NCI-H2171 treated with DMSO at 0.1 percent for 48 hours (cell line): ENCODE data around the gene SLC23A1.
"Not testable (repeated sequence)": the region's sequence is repeated elsewhere in the genome, so short reads cannot be mapped to it uniquely, and the experiment has no call there.

Experiments used
- DNase-seq: peaks from one replicate; lab custom pipeline; 2025; lab: John Stamatoyannopoulos, UW

The SLC23A1 gene

DNA sequence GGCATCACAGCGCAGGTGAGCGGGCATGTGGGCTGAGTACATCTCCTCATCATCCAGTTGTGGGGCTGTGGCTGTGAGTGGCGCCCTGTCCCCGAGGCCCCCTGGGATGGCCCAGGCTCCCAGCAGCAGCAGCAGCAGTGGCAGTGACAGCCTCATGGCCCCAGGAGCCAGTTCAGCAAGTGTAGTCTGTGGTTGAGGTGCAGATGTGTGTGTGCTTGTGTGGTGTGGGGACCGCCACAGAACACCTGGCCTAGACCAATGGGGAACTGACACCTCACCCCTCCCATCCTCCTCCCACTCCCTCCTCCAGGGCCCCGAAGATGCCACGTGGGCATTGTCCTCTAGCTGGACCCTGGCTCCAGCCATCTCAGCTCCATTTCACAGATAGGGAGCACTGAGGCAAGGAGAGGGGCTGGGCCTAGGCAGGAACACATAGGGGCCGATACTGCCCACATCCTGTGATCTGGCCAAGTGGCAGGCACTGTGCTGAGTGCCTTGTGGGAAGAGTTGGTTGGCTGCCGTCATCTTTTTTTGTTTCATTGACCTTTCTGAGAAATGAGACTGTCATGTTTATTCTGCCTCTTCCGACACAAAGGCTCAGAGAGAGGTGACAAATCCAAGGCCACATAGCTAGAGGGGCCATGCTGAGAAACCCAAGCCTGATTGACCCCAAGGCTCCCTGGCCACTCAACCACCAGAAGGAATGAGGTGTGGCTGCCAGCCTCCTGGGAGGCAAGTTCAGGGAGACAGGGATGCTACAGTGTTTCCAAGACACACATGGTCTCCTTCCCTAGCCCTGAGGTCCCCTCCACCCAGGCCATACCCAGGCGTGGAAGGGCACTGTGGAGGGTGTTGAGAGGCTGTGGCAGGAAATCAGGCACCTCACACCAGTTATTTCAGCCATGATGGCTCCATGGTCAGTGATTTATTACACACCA, 6.9 kb upstream of the SLC23A1 start, which contains the start of gene MZB1:
Gene MZB1, minus strand, starts transcription at position 213 of the 938 bp plus-strand sequence. Its CDS starts 57 bp downstream, at position 156.
- DNase-seq = no peak

DNA sequence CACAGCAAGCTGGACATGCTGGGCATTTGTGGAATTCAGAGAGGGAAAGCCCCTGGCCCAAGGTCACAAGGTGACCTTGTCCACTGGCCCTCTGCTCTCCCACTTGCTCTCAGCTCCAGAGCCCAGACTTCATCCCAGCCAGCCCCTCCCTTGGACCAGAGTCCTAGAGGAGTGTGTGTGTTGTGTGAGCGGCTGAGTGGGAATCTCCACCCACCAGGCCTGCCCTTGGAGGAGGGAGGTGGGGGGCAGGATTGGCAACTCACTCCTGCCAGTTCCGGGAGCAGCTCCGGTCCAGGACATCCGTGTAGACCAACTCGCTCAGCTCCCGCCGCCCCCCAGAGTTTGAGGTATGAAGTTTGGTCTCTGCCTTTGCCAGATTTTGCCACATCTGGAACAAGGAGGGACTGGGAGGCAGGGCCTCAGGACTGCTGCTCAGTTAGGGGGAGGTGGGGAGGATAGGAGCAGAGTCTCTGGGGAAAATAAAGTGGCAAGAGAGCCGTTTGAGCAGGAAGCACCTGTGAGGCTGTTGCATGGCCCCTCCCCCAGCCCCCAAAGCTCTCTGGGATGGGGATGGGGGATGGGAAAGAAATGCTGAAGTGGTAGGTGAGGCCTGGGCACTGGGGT, 5.2 kb upstream of the SLC23A1 start:
- no peak for DNase-seq

DNA sequence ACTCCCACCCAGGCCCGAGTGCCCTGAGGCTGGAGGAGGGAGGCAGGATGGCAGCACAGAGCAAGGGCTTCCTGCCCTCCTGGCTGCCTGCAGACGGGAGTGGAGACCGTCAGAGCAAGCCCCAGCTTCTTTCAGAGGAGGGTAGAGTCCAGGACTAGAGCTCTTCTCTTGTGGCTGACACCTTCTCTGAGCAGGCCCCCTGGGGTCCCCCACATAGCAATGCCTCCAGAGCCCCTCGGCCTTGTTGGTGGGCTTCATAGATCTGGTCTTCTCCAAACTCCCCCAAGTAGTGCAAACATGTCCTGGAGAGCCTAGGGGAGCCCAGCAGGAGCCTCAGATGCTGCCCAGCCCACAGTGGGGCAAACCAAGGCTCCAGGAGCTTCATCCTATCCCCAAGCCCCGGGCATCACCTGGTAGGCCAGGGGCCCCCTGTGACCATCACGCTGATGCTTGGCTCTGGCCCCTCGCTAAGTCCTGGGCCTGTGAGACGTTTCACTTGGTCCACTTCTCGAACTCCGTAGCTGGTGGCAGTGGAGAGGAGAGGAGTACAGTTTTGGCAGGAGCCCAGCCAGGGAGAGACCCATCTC, 4.6 kb upstream of the SLC23A1 start:
- DNase-seq = no peak

DNA sequence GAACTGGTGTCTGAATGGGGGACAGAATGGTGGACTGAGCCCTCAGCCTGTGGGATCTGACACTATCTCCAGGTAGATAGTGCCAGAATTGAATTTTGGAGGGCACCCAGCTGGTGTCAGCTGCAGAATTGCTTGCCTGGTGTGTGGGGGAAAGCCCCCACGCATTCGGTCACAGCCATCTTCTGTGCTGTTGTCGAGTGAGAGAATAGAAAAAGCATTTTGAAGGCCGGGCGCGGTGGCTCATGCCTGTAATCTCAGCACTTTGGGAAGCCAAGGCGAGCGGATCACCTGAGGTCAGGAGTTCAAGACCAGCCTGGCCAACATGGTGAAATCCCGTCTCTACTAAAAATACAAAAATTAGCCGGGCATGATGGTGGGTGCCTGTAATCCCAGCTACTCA, 3.9 kb upstream of the SLC23A1 start:
- not testable (repeated sequence) for DNase-seq

DNA sequence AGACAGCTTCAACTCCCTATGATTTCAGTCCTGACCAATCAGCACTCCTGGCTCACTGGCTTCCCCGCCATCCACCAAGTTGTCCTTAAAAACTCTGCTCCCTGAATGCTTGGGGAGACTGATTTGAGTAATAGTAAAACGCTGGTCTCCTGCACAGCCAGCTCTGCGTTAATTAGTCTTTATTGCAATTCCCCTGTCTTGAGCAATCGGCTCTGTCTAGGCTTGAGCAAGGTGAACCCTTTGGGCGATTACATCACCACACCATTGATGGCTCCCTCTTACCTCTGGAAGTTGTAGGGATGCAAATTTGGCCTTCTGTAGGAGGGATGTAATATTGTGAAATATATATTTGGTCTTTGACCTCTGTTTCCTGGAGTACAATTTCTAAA, 2.9 kb upstream of the SLC23A1 start:
- no peak for DNase-seq

DNA sequence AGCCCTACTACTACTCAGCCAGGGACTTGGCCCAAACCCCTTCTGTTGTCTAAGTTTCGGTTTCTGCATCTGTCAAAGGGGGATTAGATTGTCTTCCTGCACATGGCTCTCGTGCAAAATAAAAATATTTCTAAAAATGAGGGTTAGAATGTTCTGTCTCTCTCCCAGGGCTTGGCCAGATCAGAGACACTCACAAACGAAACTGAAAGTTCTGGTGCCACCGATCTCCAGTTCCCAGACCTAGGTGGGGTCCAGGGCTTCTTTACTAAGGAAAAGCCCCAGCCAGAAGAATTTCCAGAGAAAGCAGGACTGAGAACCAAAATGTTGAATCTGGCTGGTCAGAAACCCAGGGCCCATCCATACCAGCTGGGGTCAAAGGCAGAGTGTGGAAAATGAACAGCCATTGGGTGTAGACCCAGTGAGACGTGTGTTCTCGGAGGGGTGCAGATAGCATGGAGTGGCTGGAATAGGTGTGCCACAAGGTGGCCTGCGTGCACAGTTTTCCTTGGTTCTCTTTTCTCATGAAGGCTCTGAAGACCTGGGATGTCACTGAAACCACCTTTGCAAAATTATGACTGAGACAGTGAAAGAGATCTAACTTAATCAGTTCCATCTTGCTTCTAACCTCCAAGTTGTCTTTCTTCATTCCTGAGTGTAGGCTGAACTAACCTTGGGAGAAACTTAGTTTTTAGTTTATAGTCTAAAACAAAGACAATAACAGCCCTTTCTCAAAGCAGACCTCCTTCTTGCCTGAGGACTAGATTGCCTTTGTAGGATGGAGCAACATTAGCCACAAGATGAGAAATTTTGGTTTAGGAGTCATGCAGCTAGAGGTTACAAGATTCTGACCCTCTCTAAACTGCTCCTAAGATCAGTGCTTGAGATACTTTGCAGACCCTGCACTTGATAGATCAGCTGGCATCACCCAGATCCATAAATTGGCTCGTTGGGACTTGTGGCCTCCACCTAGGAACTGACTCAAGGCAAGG, 2.3 kb upstream of the SLC23A1 start:
- no peak for DNase-seq

DNA sequence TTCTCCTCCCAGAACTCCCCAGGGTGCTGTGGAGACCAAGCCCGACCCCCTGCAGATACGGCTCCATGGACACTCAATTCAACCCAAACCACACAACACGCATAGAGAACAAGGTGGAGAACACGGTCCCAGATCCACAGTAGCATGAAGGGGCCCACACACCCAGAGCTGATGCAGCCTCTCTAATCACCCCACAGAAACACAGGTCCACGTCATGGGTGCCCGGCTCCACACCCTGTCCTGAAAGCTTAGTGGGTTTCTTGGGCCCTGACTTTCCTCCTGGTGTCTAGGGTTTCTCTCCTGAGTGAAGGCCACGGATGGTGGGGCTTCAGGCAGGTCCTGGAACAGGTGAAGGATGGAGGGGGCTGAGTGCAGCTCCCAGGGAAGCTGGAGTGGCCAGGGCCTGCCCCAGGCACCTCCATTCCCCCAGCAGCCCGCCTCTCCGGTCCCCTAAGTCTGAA, 1.5 kb upstream of the SLC23A1 start:
- DNase-seq = no peak

DNA sequence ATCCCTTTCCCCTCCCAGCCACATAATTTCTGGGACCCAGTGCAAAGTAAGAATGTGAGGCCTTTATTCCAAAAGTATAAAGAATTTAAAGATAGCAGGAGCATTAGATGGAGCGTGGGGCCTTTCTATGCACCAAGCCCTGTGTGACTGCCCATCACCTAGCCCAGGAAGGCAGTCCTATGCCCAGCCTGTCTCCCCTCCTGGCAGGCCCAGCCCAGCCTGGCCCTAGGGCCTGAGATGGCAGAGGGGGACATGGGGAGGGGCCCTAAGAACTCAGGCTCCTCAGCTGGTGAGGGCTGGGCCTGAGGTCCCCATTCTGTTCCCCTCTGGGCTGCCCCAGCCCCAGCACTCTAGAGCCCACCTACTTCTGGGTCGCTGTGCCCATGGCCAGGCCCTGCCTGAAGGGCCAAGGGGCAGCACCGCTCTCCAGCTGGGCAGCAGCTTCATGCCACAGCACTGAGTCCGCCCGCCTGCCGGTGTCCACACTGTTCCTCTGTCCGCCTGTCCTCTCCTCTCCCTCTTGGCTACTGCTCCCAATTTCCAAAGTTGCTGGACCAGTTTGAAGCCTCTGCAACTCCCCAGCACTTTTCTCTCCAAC, 995 bp upstream of the SLC23A1 start:
- DNase-seq = no peak

DNA sequence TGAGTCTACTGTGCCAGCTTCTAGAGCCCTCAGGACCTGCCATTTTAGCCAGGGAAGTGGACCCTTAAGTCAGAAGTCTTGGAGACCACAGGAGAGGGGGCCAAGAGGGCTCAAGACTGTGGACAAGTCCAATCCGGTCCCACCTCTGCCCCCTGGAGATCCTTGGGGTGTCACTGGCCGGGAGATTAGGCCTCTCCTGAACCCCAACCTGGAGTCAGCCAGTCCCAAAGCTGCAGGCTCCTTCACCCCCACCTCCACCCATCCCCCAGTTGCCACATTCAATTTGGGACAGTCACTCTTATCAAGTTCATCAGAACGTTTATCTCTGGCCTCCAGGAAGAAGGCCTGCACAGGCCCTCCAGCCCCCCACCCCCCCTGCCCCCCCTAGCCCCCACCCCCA, 290 bp downstream of the SLC23A1 start:
- no peak for DNase-seq

DNA sequence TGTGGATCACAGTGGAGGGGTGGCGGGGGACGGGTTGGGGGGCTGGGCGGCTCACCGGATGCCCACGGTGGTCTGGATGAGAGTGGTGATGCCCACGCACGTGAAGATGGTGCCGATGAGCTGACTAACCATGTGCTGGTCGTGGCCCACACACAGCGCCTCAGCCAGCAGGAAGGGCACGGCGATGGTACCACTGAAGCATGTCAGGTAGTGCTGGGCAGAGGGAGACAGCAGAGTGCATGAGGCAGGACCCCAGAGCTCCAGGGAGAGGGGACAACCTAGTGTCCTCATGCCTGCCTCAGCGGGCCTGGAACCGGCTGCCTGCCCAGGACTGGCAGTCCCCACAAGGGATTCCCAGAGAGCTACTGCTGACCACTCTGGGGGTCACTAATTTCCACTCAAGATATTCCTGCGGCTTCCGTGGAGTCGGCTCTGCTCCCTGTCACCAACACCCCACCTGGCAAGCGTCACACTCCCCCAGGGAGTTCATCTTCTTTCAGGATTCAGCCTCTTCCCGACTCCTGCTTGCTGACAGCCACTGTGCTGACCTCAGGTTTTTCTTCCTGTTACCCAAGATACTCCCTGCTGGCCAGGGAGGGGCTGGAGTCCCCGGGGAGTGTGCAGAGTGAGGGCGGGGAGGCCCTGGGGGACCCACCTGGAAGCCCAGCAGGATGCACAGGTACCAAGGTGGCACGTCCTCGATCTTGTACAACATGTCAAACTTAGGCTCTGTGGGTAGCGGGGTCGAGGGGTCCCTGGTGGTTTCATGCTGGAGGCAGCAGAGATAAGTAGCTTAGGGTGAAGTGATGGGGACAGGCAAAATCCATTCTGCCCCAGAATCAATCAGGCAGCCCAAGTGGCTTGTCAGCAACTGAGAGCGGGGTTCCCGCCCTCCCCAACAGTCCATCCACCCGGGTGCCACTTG, 998 bp downstream of the SLC23A1 start:
- DNase-seq = no peak

DNA sequence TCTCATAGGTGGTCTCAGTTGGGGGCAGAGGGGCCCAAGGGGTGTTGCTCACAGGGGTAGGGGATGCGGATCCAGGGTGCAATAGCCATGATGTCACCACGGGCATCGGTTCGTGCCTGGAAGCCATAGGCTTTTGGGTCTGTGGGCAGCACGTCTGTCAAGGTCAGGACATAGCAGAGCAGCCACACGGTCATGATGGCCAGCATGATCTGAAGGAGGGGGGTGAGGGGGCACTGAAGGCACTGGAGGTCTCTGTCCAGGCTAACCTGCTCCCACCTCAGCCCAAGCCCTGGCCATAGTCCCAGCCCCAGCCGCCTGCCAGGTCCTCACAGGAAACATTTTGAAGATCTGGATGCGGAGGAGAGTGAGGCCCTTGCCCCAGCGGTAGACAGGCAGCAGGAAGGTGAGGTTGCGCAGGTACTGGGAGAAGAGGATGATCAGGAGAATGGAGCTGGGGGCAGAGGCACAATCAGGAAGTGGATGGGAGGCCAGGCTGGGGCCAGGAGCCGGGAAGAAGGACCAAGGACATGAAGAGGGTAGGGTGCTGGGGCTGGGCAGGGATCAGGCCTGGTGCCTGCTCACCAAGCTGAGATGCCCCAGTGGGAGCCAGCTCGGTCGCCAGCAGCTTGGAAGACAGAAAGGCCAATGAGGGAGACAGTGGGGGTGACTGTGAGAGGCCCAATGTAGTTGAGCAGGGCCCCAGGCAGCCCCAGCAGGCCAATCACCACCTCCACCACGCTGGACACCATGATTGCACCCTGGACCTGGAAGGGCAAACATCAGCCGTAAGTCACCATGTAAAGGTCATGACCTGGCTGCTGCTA, 3.3 kb downstream of the SLC23A1 start:
- DNase-seq = no peak

DNA sequence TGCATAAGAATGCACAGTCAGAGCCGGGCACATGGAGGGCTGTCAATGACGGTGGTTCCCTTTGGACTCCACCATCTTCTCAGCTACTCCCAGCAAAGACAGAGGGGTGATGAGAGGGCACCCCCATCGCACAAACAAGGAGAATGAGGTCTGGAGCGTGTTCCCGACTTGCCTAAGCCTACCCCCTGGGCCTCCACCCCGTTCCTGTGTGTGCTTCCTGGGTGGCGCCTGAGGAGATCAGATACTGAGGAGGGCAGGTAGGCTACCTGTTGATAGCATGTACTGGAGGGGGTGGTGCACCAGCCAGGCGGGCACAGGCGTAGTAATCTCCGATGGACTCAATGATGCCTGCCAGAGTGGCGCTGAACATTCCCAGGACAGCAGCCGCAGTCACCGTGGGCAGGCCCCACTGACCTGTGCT, 4.1 kb downstream of the SLC23A1 start:
- no peak for DNase-seq

DNA sequence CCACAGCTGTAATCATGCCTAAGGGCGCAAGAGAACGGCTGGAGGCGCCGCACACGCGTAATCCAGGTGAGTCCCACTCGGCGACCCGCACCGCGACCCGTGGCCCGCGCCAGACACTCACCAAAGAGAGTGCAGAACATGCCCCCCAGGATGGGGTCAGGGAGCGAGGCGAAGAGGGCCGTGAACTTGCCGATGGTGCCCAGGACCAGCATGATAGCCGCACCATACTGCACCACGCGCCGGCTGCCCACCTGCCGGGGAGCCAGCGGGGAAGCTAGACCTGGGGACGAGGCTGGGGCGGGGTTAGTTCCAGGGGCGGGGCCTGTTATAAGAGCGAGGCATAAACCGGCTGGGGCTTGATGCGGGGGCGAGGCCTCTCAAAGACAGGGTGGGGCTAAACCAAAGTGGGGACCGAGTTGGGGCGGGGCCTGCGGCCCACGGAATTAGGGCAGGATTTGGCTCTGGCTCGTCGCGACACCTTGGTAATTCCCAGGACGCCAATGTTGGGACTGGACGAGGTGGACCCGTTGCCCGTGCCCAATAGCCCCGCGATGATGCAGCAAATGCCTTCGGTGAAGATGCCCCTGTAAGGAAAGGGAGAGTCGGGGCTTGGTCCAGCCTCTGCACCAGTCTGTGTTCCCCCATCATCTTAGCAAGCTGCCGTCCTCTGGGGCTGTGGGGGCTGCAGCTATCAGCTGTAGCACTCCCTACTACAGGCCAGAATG, 4.8 kb downstream of the SLC23A1 start:
- DNase-seq = no peak

DNA sequence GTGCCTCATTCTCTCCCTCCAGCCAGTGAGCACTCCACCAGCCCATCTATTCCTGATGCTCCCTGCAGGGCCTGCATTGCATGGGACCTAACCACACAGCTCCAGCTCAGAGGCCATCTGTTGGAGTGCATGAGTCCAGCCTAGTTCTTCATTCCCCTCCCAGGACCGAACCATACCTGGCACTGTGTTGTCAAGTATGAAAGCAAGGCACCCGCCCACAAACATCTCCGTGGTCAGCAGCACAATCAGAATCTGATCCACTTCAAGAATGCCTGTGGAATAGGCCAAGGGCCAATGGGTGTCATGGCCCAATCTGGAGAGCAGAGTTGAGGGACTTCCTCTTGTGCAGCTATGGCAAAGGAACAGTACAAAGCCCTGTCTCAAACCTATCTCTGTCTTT, 5.9 kb downstream of the SLC23A1 start:
- no peak for DNase-seq

DNA sequence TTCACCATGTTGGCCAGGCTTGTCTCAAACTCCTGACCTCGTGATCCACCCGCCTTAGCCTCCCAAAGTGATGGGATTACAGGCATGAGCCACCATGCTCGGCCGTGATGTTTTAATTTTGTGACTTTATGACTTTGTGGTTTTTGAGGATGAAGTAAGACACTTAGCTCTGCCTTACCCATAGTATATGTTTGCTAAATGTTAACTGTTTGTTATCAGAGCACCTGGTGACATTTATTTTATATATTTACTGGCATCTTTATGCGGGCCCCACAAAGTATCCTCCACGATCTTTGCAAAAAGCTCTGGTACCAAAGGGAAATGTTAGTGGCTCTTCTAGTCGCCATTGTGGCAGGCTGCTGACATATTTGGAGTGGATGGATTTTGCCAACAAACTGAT, 6.7 kb downstream of the SLC23A1 start:
- DNase-seq = no peak

DNA sequence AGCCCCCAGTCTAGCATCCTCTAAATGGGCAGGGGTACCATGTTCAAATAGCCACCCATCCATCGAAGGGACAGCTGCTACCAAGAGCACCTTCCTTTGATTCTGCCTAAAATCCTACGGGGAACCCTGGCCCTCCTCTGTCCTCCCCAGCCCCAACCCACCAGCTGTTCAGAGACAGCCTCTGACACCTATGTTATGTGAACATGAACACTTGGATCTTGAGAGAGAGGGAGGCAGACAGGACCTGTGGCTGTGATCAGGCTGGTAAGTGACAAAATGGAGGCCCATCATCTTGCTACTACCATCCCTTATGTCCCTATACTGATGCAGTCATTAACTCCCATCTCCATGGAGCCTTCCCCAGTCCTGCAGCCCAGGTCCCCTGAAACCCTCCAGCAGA, 8.2 kb downstream of the SLC23A1 start:
- DNase-seq = no peak

DNA sequence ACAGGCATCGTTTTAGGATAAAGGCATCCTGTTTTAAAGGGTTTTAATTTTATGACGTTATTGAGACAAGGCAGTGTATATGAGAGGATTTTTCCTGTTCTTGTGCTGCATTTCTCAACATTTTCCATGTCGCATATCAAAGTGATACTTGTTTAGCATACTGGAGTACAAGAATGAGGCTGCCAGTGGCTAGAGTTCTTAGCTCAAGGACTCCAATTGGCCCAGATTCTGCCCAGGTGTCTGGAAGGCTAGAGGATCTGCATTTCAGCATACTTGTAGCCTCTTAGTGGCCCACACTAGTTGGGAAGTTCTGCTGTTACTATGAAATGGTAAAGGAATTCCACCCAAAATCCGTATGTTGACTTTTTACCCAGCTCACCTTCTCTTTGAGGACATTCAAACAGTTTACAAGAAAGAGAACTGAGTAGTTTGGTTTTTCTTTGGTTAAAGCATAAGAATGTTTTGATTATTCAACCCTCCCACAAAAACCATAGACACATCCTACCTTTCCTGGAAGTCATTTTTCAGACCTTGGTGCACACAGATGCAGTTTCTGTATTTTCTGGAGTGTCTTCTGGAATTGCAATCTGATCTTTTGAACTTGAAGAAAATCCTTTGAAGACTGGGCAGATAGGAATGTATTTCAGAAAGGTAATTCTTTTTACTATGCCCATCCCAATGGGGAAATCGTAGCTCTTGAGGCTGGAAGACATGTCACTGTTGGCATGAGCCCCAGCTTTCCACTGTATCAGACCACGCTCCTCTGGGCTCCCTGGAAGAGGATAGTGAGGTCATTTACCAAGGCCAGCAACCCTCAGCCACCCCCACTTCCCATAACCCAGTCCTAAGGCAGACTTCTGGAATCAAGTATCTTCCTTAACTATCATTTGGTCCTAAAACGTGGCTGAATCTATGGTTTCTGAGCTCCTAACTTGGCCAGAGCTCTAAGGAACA, 11.3 kb downstream of the SLC23A1 start:
- no peak for DNase-seq
